Colonic mucosa (tissue), 4 donors: Measurements from ENCODE around the gene SEMA3E. TPM values are rescaled to one million over a fixed set of nuclear protein-coding genes. Genes with fewer than 3 reads are reported as not detected.

ENCODE experiments used
- DNase-seq: peaks from one replicate; pipeline ENCODE4 v3.0.0-alpha.2; 2020
- H3K27ac ChIP-seq: fragments of 200-600 bp; one replicate; pipeline ENCODE4 v1.8.0; 2021
- H3K27me3 ChIP-seq: fragments of 200-600 bp; one replicate; pipeline ENCODE4 v1.8.0; 2021
- H3K36me3 ChIP-seq: fragments of 200-600 bp; one replicate; pipeline ENCODE4 v1.8.0; 2021
- H3K4me1 ChIP-seq: fragments of 200-600 bp; one replicate; pipeline ENCODE4 v1.8.0; 2021; ENCODE audit warnings: mild to moderate bottlenecking
- H3K4me3 ChIP-seq: fragments of 200-600 bp; one replicate; pipeline ENCODE4 v1.8.0; 2021
- H3K9ac ChIP-seq, 2 donors: one replicate each; pipeline ENCODE4 v1.7.0; 2013; ENCODE audit warnings: control low read depth in 2 of 2, low read depth in 2 of 2, low read length in 2 of 2
- H3K9me3 ChIP-seq: fragments of 200-600 bp; one replicate; pipeline ENCODE4 v1.8.0; 2021
- intact Hi-C: fragments of 100-400 bp; cut with DNase I; formaldehyde crosslinking; loops from one replicate; pipeline ENCODE4 v1.14.1; 2022
- total RNA-seq, 2 donors: library from RNA; stranded (reverse); fragmentation: NEBNext Ultra II Directional in 1 of 2; extraction: Animal tissue kit (Norgen Biotek cat#: 25700) in 1 of 2; gene quantifications; one replicate each; pipeline ENCODE4 v1.2.1, GENCODE V29; 2021
- TF ChIP-seq, protein P1 (sequence below): fragments of 200-600 bp; IDR thresholded peaks from one replicate; pipeline ENCODE4 v1.8.0; 2022; ENCODE audit warnings: antibody characterized with exemption, mild to moderate bottlenecking
- donor health status: healthy.
- donor health status: DM: no; HTN: no; CAD: no.
- donor health status: DM: no; HTN: no; CAD: no.

Gene SEMA3E
- total RNA-seq, 2 donors from 2014 or later = 1.2 to 2.3 TPM

DNA sequence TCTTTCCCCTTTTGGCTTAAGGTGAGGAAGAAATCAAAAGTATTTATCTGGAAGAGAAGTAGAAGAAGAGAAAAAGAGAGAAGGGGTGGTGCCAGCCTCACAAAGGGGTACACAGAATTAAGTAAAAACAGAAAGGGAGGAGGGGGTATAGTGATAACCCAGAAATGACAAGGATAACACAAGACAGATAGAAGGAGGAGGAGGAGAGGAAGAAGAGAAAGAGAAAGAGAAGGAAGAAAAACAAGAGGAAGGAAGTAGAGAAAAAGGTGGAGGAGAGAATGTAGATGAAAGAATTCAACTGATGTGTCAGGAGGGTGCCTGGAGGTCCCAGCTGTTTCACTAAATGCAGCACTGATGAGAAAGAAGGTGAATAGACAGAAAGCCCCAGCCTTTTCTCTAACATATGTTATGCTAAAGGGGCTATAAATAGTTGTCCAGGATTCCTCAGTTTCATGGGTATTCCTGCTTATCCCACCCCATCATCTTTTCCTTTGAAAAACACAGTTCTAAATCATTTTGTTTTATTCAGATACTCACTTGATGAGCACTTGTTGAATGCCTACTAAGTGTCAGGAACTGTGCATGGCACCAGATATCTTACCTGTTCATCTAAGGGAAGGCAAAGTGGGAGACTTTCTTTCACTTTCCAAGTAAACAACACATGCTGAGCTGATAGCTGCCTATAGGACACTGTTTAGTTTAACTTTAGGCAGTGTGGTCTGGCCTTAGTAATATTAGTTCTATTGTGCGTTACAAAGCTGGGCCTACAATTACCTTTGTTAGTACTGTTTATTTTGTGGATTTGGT lies 8.0 kb downstream of the SEMA3E start:
- Histone ChIP-seq H3K27me3 (no peaks in the 10 kb centered on the region), H3K4me1 (no peaks in the 10 kb centered on the region), H3K36me3 (no peaks in the 10 kb centered on the region), H3K9ac (no peak overlapping the region), H3K27ac (no peak overlapping the region), H3K9me3 (no peaks in the 10 kb centered on the region), H3K4me3 (no peak overlapping the region)
- DNase-seq = no peak
- TF ChIP-seq, protein P1, sequence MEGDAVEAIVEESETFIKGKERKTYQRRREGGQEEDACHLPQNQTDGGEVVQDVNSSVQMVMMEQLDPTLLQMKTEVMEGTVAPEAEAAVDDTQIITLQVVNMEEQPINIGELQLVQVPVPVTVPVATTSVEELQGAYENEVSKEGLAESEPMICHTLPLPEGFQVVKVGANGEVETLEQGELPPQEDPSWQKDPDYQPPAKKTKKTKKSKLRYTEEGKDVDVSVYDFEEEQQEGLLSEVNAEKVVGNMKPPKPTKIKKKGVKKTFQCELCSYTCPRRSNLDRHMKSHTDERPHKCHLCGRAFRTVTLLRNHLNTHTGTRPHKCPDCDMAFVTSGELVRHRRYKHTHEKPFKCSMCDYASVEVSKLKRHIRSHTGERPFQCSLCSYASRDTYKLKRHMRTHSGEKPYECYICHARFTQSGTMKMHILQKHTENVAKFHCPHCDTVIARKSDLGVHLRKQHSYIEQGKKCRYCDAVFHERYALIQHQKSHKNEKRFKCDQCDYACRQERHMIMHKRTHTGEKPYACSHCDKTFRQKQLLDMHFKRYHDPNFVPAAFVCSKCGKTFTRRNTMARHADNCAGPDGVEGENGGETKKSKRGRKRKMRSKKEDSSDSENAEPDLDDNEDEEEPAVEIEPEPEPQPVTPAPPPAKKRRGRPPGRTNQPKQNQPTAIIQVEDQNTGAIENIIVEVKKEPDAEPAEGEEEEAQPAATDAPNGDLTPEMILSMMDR = no peak
- intact Hi-C loops = no loop called here

DNA sequence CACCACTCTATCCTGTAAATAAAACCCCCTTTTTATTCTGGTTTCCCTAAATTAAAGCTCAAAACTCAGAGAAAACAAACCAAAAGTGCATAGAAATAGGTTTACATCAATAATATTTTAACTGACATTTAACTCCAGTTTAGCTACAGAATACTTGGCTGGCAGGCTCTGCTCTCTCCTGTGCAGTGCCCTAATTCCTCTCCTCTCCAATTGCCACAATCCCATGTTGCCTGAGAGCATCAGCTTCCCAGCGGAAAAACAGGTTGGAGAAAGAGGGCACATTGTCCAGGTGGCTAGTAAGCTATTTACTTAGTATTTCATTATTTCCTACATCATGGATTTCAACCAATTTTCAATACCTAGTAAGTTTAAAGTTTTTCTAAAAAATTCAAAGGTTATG lies 8.7 kb downstream of the SEMA3E start:
- H3K27me3 ChIP-seq = no peaks in the 10 kb centered on the region
- no peak overlapping the region for H3K4me3 ChIP-seq
- no peaks in the 10 kb centered on the region for H3K36me3 ChIP-seq
- H3K4me1 ChIP-seq = no peaks in the 10 kb centered on the region
- H3K9me3 ChIP-seq = no peaks in the 10 kb centered on the region
- no peak for DNase-seq
- H3K9ac ChIP-seq = no peak overlapping the region
- no peak overlapping the region for H3K27ac ChIP-seq
- TF ChIP-seq, protein P1 = no peak
- intact Hi-C loops = no loop called here

DNA sequence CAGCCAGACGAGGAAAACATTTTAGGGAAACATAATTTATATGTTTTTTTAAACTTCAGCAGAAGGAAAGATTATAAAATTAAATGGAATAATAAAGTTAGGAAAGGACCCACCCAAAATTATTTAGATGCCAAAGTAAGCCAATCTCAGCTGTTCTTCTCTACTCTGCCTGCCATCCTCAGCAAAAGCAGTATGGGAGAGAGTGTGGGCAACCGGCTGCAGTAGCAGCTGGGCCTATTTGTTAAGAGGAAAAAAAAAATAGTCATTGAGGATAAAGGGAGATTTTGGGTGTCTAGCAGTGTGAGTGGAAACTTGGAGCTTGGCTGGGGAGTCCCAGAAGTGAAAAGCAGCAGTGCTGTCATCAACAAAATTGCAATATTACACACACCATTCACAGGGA lies 15.4 kb downstream of the SEMA3E start:
- Histone ChIP-seq H3K4me3 (no peak overlapping the region), H3K9me3 (no peaks in the 10 kb centered on the region), H3K9ac (no peak overlapping the region), H3K27ac (no peak overlapping the region), H3K36me3 (no peaks in the 10 kb centered on the region), H3K4me1 (no peaks in the 10 kb centered on the region), H3K27me3 (no peaks in the 10 kb centered on the region)
- no peak for DNase-seq
- intact Hi-C loops = no loop called here
- TF ChIP-seq, protein P1 = no peak

DNA sequence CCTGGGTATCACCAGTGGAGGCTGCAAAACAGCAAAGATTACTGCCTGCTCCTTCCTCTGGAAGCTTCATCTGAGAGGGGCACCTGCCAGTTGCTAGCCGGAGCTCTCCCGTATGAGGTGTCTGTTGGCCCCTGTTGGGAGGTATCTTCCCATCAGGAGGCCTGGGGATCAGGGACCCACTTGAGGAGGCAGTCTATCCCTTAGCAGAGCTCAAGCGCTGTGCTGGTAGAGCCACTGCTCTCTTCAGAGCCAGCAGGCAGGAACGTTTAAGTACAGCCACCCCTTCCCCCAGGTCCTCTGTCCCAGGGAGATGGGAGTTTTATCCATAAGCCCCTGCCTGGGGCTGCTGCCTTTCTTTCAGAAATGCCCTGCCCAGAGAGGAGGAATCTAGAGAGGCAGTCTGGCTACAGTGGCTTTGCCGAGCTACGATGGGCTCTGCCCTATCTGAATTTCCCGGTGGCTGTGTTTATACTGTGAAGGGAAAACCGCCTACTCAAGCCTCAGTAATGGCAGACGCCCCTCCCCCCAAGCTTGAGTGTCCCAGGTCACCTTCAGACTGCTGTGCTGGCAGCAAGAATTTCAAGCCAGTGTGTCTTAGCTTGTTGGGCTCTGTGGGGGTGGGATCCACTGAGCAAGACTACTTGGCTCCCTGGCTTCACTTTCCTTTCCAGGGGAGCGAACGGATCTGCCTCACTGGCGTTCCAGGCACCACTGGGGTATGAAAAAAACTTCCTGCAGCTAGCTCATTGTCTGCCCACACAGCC lies 19.6 kb downstream of the SEMA3E start:
- intact Hi-C loops = no loop called here
- H3K36me3 ChIP-seq = no peaks in the 10 kb centered on the region
- H3K27me3 ChIP-seq = no peaks in the 10 kb centered on the region
- H3K4me1 ChIP-seq = no peaks in the 10 kb centered on the region
- TF ChIP-seq, protein P1 = no peak
- no peak overlapping the region for H3K9ac ChIP-seq
- no peak overlapping the region for H3K27ac ChIP-seq
- H3K4me3 ChIP-seq = no peak overlapping the region
- H3K9me3 ChIP-seq = no peaks in the 10 kb centered on the region
- DNase-seq = no peak

DNA sequence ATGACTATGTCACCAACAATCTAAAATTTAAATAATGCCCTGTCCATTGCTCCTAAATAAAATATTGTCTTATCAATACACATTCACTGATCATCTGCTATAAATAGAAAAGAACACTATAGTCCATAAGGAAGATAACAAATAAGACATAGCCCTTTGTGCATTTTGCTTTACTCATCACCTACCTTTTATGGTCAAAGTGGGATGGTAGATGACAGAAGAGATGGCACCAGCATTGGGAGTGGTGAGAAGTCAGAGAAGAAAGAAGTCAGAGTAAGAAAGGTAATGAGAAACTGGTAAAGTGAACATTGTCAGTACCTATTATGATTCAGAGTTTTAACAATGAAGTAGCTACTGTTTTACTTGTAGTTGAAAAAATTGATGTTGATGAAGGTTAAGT lies 31.1 kb downstream of the SEMA3E start:
- Histone ChIP-seq H3K4me1 (no peaks in the 10 kb centered on the region), H3K27ac (no peak overlapping the region), H3K9ac (no peak overlapping the region), H3K36me3 (no peaks in the 10 kb centered on the region), H3K4me3 (no peak overlapping the region), H3K9me3 (no peaks in the 10 kb centered on the region), H3K27me3 (no peaks in the 10 kb centered on the region)
- DNase-seq = no peak
- intact Hi-C loops = no loop called here
- TF ChIP-seq, protein P1 = no peak
